ENCODE data around the gene SEPHS1. TPM values are rescaled to one million over a fixed set of nuclear protein-coding genes. Genes with fewer than 3 reads are reported as not detected.
"Not testable (repeated sequence)": the region's sequence is repeated elsewhere in the genome, so short reads cannot be mapped to it uniquely, and the experiment has no call there.

The SEPHS1 gene
- total RNA-seq, 2 experiments from 2014 or later, result 74.5 to 74.7 TPM

GRCh38 chr10:13276146-13276545 is 71.9 kb downstream of the SEPHS1 start:
- H3K27me3 Mint-ChIP-seq; H3K36me3 Mint-ChIP-seq (ENCODE audit: low read depth); H3K4me3 Mint-ChIP-seq; ATAC-seq; H3K27ac Mint-ChIP-seq; intact Hi-C loops (cut with DNase I, micrococcal nuclease); H3K4me1 Mint-ChIP-seq; DNase-seq; H3K9me3 Mint-ChIP-seq (ENCODE audit: low read depth); POLR2A ChIA-PET: not testable (repeated sequence)
- CTCF ChIA-PET, result interaction anchor here (0.9 kb wide), 1 partner anchor 9 kb away, joined by 3 read pairs; no protein-coding TSS in a partner anchor

- H3K4me1 Mint-ChIP-seq, result no peaks in the 10 kb centered on the region
- DNase-seq (no peak), ATAC-seq (no peak)
- intact Hi-C loops (cut with DNase I, micrococcal nuclease), result no loop called here
- no peak overlapping the region for H3K27ac Mint-ChIP-seq
- POLR2A ChIA-PET, result no interaction called here
- no peaks in the 10 kb centered on the region for H3K27me3 Mint-ChIP-seq
- no peaks in the 10 kb centered on the region for H3K9me3 Mint-ChIP-seq (ENCODE audit: low read depth)
- CTCF ChIA-PET, result interaction anchor here (0.6 to 1.6 kb wide), 4 partner anchors 28 to 139 kb away, joined by 3 to 9 read pairs (median 4); partner anchors contain the start of gene PHYH
- H3K4me3 Mint-ChIP-seq, result no peak overlapping the region
- no peaks in the 10 kb centered on the region for H3K36me3 Mint-ChIP-seq (ENCODE audit: low read depth)
These were observed 75.9 kb downstream of the SEPHS1 start for GRCh38 chr10:13272164-13272571.

GRCh38 chr10:13271552-13272163 is 76.4 kb downstream of the SEPHS1 start:
- ChIA-PET CTCF (interaction anchor here (0.6 to 1.6 kb wide), 4 partner anchors 29 to 139 kb away, joined by 3 to 9 read pairs (median 4); partner anchors contain the start of gene PHYH), POLR2A (no interaction called here)
- H3K27ac Mint-ChIP-seq, result no peak overlapping the region
- H3K36me3 Mint-ChIP-seq (ENCODE audit: low read depth), result no peaks in the 10 kb centered on the region
- H3K4me3 Mint-ChIP-seq, result no peak overlapping the region
- ATAC-seq (peak; percentile 64), DNase-seq (peak; percentile 72)
- intact Hi-C loops (cut with DNase I, micrococcal nuclease), result loop anchor here in 1 of 2 experiments (2.0 kb wide), 1 partner anchor 31 kb away; no protein-coding TSS in a partner anchor
- H3K4me1 Mint-ChIP-seq, result no peaks in the 10 kb centered on the region
- no peaks in the 10 kb centered on the region for H3K27me3 Mint-ChIP-seq
- no peaks in the 10 kb centered on the region for H3K9me3 Mint-ChIP-seq (ENCODE audit: low read depth)

GRCh38 chr10:13270877-13271551 is 77.1 kb downstream of the SEPHS1 start:
- ATAC-seq, result no peak
- Mint-ChIP-seq H3K4me3 (no peak overlapping the region), H3K27me3 (peaks cover 2% of the 10 kb centered on the region), H3K36me3 (ENCODE audit: low read depth) (no peaks in the 10 kb centered on the region), H3K4me1 (no peaks in the 10 kb centered on the region), H3K27ac (no peak overlapping the region), H3K9me3 (ENCODE audit: low read depth) (no peaks in the 10 kb centered on the region)
- POLR2A ChIA-PET, result no interaction called here
- CTCF ChIA-PET, result no interaction called here
- intact Hi-C loops (cut with DNase I, micrococcal nuclease), result loop anchor here in 1 of 2 experiments (2.0 kb wide), 1 partner anchor 32 kb away; no protein-coding TSS in a partner anchor
- no peak for DNase-seq

DNA sequence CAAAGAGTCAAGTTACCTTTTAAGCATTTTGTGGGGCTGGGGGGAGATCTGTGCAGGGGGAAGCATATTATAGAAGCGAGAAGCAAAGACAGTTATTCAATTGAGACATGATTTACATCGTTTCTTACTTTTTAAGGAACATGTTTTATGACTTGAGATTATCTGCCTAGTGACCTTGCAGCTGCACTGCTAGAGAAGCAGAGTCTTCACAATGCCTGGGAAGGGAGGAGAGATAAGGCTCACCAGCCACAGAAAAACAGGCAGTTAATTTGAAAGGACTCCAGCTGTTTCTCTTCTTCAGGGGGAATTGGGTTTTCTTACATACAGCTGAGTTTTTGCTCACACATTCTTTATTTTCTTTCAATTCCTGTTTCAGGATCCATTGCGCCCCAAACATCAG is 79.3 kb downstream of the SEPHS1 start:
- ChIA-PET CTCF (interaction anchor here (0.6 to 0.8 kb wide), 2 partner anchors 13 to 17 kb away, joined by 3 read pairs; no protein-coding TSS in a partner anchor), POLR2A (no interaction called here)
- DNase-seq (no peak), ATAC-seq (no peak)
- Mint-ChIP-seq H3K27me3 (peaks cover 5% of the 10 kb centered on the region), H3K4me1 (no peaks in the 10 kb centered on the region), H3K27ac (no peak overlapping the region), H3K9me3 (ENCODE audit: low read depth) (no peaks in the 10 kb centered on the region), H3K36me3 (ENCODE audit: low read depth) (no peaks in the 10 kb centered on the region), H3K4me3 (no peak overlapping the region)
- intact Hi-C loops (cut with DNase I, micrococcal nuclease), result no loop called here

DNA sequence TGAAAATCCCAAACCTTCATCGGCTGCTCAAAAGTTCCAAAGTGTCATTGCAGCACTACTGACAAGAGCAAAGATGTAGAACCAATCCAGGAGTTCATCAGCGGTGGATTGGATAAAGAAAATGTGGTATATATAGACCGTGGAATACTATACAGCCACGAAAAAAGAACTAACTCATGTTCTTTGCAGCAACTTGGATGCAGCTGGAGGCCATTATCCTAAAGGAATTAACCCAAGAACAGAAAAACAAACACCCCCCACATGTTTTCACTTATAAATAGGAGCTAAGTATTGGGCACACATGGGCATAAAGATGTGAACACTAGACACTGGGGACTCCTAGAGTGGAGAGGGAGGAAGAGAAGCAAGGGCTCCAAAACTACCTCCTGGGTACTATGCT is 79.8 kb downstream of the SEPHS1 start:
- DNase-seq (no peak), ATAC-seq (no peak)
- no peaks in the 10 kb centered on the region for H3K4me1 Mint-ChIP-seq
- H3K36me3 Mint-ChIP-seq (ENCODE audit: low read depth), result no peaks in the 10 kb centered on the region
- H3K4me3 Mint-ChIP-seq, result no peak overlapping the region
- peaks cover 6% of the 10 kb centered on the region for H3K27me3 Mint-ChIP-seq
- no peaks in the 10 kb centered on the region for H3K9me3 Mint-ChIP-seq (ENCODE audit: low read depth)
- H3K27ac Mint-ChIP-seq, result no peak overlapping the region
- CTCF ChIA-PET, result interaction anchor here (0.6 to 1.0 kb wide), 3 partner anchors 12 to 62 kb away, joined by 3 read pairs; no protein-coding TSS in a partner anchor
- POLR2A ChIA-PET, result no interaction called here
- intact Hi-C loops (cut with DNase I, micrococcal nuclease), result no loop called here

Other genes with a start within 250 kb of the SEPHS1 start
- gene OPTN, start 248.1 kb downstream of the SEPHS1 start, total RNA-seq, result 10 to 100 TPM; 57.4 to 67.8 TPM
- gene MCM10, start 186.7 kb downstream of the SEPHS1 start, total RNA-seq, result 10 to 100 TPM; 86.0 to 86.2 TPM
- gene UCMA, start 113.9 kb downstream of the SEPHS1 start, total RNA-seq, result not detected
- gene PHYH, start 48.2 kb downstream of the SEPHS1 start, total RNA-seq, result 10 to 100 TPM; 11.7 to 12.8 TPM
- not detected for gene BEND7, start 180.7 kb upstream of the SEPHS1 start, total RNA-seq
- gene PRPF18, start 238.7 kb upstream of the SEPHS1 start, total RNA-seq, result 10 to 100 TPM; 21.0 to 22.1 TPM

Data from activated CD4-positive, alpha-beta T cell treated with anti-CD3 and anti-CD28 coated beads for 36 hours (primary cell).